Fibroblast of lung (primary cell): Measurements from ENCODE around the gene RREB1.

Experiments used
- EZH2 ChIP-seq: IDR thresholded peaks from 2 replicates; pipeline ENCODE4 v1.5.1; 2012; ENCODE audit warnings: low read length, control low read depth, mild to moderate bottlenecking; ENCODE audit errors: missing control alignments
- TF ChIP-seq, protein P1 (sequence below), 2 donors: IDR thresholded peaks in 1 of 2; conservative IDR thresholded peaks in 1 of 2; 1 replicate in 1 of 2; 2 replicates in 1 of 2; pipeline ENCODE4 v1.5.1; 2011 to 2012; ENCODE audit warnings: low read length in 2 of 2, control low read depth in 1 of 2, inconsistent platforms in 1 of 2, low read depth in 1 of 2, mild to moderate bottlenecking in 1 of 2

DNA sequence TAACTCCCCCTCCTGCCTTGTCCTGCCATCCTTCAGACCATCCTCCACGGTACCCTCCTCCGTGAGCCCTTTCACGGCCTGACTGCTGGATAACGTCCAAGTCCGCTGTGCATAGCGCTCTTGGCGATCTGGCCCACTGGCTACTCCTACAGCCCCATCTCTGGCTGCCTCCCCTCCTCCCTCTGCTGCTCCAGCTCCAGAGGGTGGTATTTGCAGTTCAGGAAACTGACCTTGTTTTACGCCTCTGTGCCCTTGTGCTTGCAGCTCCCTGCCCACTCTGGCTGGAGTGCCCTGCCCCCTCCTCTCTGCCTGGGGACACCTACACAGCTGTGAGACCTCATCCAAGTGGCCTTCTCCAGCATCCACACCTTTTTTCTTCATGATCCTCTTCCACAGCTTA lies 6.5 kb upstream of the RREB1 start:
- TF ChIP-seq, protein P1, sequence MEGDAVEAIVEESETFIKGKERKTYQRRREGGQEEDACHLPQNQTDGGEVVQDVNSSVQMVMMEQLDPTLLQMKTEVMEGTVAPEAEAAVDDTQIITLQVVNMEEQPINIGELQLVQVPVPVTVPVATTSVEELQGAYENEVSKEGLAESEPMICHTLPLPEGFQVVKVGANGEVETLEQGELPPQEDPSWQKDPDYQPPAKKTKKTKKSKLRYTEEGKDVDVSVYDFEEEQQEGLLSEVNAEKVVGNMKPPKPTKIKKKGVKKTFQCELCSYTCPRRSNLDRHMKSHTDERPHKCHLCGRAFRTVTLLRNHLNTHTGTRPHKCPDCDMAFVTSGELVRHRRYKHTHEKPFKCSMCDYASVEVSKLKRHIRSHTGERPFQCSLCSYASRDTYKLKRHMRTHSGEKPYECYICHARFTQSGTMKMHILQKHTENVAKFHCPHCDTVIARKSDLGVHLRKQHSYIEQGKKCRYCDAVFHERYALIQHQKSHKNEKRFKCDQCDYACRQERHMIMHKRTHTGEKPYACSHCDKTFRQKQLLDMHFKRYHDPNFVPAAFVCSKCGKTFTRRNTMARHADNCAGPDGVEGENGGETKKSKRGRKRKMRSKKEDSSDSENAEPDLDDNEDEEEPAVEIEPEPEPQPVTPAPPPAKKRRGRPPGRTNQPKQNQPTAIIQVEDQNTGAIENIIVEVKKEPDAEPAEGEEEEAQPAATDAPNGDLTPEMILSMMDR (conservative IDR thresholded peaks at IDR 0.05 in 1 of 2, IDR thresholded peaks at IDR 0.05 in 1 of 2; ENCODE audit: low read depth in 1 of 2, low read length in 2 of 2): no peak
- TF ChIP-seq EZH2: no peak
